NB4 (cell line): Measurements from ENCODE around the gene MINDY2.

Experiments
- POLR2A ChIP-seq: IDR thresholded peaks from 2 replicates; pipeline ENCODE4 v1.6.1; 2011; ENCODE audit warnings: mild to moderate bottlenecking; ENCODE audit not compliant: insufficient read length; ENCODE audit errors: extremely low read depth
- TF ChIP-seq, protein P1 (sequence below): IDR thresholded peaks from one replicate; pipeline ENCODE4 v1.5.1; 2012; ENCODE audit warnings: low read depth, low read length

- TF ChIP-seq, protein P1, sequence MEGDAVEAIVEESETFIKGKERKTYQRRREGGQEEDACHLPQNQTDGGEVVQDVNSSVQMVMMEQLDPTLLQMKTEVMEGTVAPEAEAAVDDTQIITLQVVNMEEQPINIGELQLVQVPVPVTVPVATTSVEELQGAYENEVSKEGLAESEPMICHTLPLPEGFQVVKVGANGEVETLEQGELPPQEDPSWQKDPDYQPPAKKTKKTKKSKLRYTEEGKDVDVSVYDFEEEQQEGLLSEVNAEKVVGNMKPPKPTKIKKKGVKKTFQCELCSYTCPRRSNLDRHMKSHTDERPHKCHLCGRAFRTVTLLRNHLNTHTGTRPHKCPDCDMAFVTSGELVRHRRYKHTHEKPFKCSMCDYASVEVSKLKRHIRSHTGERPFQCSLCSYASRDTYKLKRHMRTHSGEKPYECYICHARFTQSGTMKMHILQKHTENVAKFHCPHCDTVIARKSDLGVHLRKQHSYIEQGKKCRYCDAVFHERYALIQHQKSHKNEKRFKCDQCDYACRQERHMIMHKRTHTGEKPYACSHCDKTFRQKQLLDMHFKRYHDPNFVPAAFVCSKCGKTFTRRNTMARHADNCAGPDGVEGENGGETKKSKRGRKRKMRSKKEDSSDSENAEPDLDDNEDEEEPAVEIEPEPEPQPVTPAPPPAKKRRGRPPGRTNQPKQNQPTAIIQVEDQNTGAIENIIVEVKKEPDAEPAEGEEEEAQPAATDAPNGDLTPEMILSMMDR: no peak
- TF ChIP-seq POLR2A: no peak
Observed at GRCh38 chr15:58755956-58756355, 15.1 kb upstream of the MINDY2 start.
